Liver (tissue), 3 donors: ENCODE data around the gene TTC39A.

Experiments
- ATF3 ChIP-seq: IDR thresholded peaks from 2 replicates; pipeline ENCODE4 v1.6.1; 2016; ENCODE audit warnings: antibody characterized with exemption
- CTCF ChIP-seq: fragments of 150-350 bp; IDR thresholded peaks from 2 replicates; pipeline ENCODE4 v1.5.1; 2017; ENCODE audit warnings: improper control_type of control experiment, low read depth, low read length; ENCODE audit not compliant: missing input control
- EGR1 ChIP-seq, 2 donors: IDR thresholded peaks; 2 replicates each; pipeline ENCODE4 v1.6.1; 2016 to 2018; ENCODE audit warnings: antibody characterized with exemption in 2 of 2, low read depth in 2 of 2
- HNF4G ChIP-seq: IDR thresholded peaks from 2 replicates; pipeline ENCODE4 v1.6.1; 2016; ENCODE audit warnings: antibody characterized with exemption
- JUND ChIP-seq, 2 donors: IDR thresholded peaks; 2 replicates each; pipeline ENCODE4 v1.6.1; 2016; ENCODE audit warnings: antibody characterized with exemption in 2 of 2
- MAX ChIP-seq: IDR thresholded peaks from 2 replicates; pipeline ENCODE4 v1.6.1; 2016; ENCODE audit warnings: antibody characterized with exemption
- NR2F2 ChIP-seq: IDR thresholded peaks from 2 replicates; pipeline ENCODE4 v1.6.1; 2016; ENCODE audit warnings: antibody characterized with exemption
- RXRA ChIP-seq, 2 donors: IDR thresholded peaks; 2 replicates each; pipeline ENCODE4 v1.6.1; 2017 to 2018; ENCODE audit warnings: antibody characterized with exemption in 2 of 2, mild to moderate bottlenecking in 1 of 2
- SP1 ChIP-seq: IDR thresholded peaks from 2 replicates; pipeline ENCODE4 v1.6.1; 2018; ENCODE audit warnings: antibody characterized with exemption, mild to moderate bottlenecking
- TAF1 ChIP-seq: conservative IDR thresholded peaks from 2 replicates; pipeline ENCODE4 v1.6.1; 2016; ENCODE audit warnings: antibody characterized with exemption, mild to moderate bottlenecking
- YY1 ChIP-seq: IDR thresholded peaks from 2 replicates; pipeline ENCODE4 v1.6.1; 2016; ENCODE audit warnings: antibody characterized with exemption, mild to moderate bottlenecking
- TF ChIP-seq, protein P1 (sequence below): IDR thresholded peaks from 2 replicates; pipeline ENCODE4 v1.6.1; 2016; ENCODE audit warnings: antibody characterized with exemption, mild to moderate bottlenecking
- donor health status: healthy.
- donor health status: healthy.

DNA sequence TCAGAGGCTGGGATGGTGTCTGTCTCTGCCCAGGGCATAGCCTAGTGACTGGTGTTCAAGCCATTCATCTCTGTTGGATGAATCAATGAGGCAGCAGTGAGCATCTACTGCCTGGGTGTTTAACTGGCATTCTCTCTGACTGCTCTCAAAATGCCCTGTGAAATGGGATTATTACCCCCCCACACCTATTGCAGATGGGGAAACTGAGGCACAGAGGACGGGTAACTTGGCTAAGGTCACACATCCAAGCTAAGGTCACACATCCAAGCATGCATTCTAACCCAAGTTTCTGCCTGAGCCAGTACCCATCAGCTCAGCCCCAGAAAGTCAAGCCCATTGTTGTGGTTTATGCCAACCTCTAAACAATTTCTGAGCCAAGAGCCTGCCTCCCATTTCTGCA is 5.0 kb downstream of the TTC39A start:
- TF ChIP-seq JUND (IDR thresholded peaks at IDR 0.05) (no peak), MAX (no peak), RXRA (IDR thresholded peaks at IDR 0.05) (no peak), CTCF (no peak), SP1 (no peak), TAF1 (no peak), HNF4G (no peak), EGR1 (IDR thresholded peaks at IDR 0.05; ENCODE audit: low read depth in 2 of 2) (no peak), NR2F2 (no peak), YY1 (no peak), ATF3 (no peak)
- TF ChIP-seq, protein P1, sequence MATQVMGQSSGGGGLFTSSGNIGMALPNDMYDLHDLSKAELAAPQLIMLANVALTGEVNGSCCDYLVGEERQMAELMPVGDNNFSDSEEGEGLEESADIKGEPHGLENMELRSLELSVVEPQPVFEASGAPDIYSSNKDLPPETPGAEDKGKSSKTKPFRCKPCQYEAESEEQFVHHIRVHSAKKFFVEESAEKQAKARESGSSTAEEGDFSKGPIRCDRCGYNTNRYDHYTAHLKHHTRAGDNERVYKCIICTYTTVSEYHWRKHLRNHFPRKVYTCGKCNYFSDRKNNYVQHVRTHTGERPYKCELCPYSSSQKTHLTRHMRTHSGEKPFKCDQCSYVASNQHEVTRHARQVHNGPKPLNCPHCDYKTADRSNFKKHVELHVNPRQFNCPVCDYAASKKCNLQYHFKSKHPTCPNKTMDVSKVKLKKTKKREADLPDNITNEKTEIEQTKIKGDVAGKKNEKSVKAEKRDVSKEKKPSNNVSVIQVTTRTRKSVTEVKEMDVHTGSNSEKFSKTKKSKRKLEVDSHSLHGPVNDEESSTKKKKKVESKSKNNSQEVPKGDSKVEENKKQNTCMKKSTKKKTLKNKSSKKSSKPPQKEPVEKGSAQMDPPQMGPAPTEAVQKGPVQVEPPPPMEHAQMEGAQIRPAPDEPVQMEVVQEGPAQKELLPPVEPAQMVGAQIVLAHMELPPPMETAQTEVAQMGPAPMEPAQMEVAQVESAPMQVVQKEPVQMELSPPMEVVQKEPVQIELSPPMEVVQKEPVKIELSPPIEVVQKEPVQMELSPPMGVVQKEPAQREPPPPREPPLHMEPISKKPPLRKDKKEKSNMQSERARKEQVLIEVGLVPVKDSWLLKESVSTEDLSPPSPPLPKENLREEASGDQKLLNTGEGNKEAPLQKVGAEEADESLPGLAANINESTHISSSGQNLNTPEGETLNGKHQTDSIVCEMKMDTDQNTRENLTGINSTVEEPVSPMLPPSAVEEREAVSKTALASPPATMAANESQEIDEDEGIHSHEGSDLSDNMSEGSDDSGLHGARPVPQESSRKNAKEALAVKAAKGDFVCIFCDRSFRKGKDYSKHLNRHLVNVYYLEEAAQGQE, result no peak
